ENCODE data around the gene POU6F1. TPM values are rescaled to one million over a fixed set of nuclear protein-coding genes. Genes with fewer than 3 reads are reported as not detected.
A peak's percentile ranks its signal among the peaks of the same experiment; 100 is the strongest.
"Not testable (repeated sequence)": the region's sequence is repeated elsewhere in the genome, so short reads cannot be mapped to it uniquely, and the experiment has no call there.

Gene POU6F1
- total and polyA plus RNA-seq, 2 donors from 2014 or later: 5.2 to 20.0 TPM

GRCh38 chr12:51263341-51263740, 45.5 kb upstream of the POU6F1 start:
- H3K27ac ChIP-seq (ENCODE audit: low read depth in 2 of 2, low read length in 2 of 2): no peak overlapping the region
- no peak overlapping the region for H3K9ac ChIP-seq (ENCODE audit: low read length in 3 of 3)
- intact Hi-C loops (cut with DNase I): no loop called here
- H3K9me3 ChIP-seq (ENCODE audit: control insufficient read depth in 2 of 3, insufficient read depth in 1 of 3, low read length in 3 of 3): no peaks in the 10 kb centered on the region
- DNase-seq (no peak), FAIRE-seq (no peak)
- TF ChIP-seq CTCF (IDR thresholded peaks at IDR 0.05; ENCODE audit: borderline replicate concordance, extremely low read depth, insufficient read depth): no peak
- no peak overlapping the region for H3K4me3 ChIP-seq (ENCODE audit: low read length in 3 of 3)
- H3K27me3 ChIP-seq (ENCODE audit: control insufficient read depth, insufficient read depth, low read length): no peaks in the 10 kb centered on the region
- H3K4me1 ChIP-seq (ENCODE audit: control insufficient read depth in 2 of 3, insufficient read depth in 2 of 3, low read depth in 1 of 3, low read length in 3 of 3): no peaks in the 10 kb centered on the region
- no peaks in the 10 kb centered on the region for H3K36me3 ChIP-seq (ENCODE audit: control insufficient read depth in 2 of 3, insufficient read depth in 3 of 3, low read length in 3 of 3)

GRCh38 chr12:51262758-51263177, 44.9 kb upstream of the POU6F1 start:
- peak; percentile 72 to 88 (median 85) for DNase-seq
- Histone ChIP-seq H3K4me3 (ENCODE audit: low read length in 3 of 3) (no peak overlapping the region), H3K9ac (ENCODE audit: low read length in 3 of 3) (no peak overlapping the region), H3K27ac (ENCODE audit: low read depth in 2 of 2, low read length in 2 of 2) (peak overlapping the region in 1 of 2 donors; percentile 32), H3K9me3 (ENCODE audit: control insufficient read depth in 2 of 3, insufficient read depth in 1 of 3, low read length in 3 of 3) (no peaks in the 10 kb centered on the region), H3K27me3 (ENCODE audit: control insufficient read depth, insufficient read depth, low read length) (no peaks in the 10 kb centered on the region), H3K4me1 (ENCODE audit: control insufficient read depth in 2 of 3, insufficient read depth in 2 of 3, low read depth in 1 of 3, low read length in 3 of 3) (no peaks in the 10 kb centered on the region), H3K36me3 (ENCODE audit: control insufficient read depth in 2 of 3, insufficient read depth in 3 of 3, low read length in 3 of 3) (no peaks in the 10 kb centered on the region)
- TF ChIP-seq CTCF (IDR thresholded peaks at IDR 0.05; ENCODE audit: borderline replicate concordance, extremely low read depth, insufficient read depth): peak; percentile 36
- no peak for FAIRE-seq
- intact Hi-C loops (cut with DNase I): no loop called here

GRCh38 chr12:51259600-51259999, 41.7 kb upstream of the POU6F1 start:
- H3K4me1 ChIP-seq (ENCODE audit: control insufficient read depth in 2 of 3, insufficient read depth in 2 of 3, low read depth in 1 of 3, low read length in 3 of 3); H3K27me3 ChIP-seq (ENCODE audit: control insufficient read depth, insufficient read depth, low read length); intact Hi-C loops (cut with DNase I); H3K27ac ChIP-seq (ENCODE audit: low read depth in 2 of 2, low read length in 2 of 2); H3K9me3 ChIP-seq (ENCODE audit: control insufficient read depth in 2 of 3, insufficient read depth in 1 of 3, low read length in 3 of 3); H3K4me3 ChIP-seq (ENCODE audit: low read length in 3 of 3); DNase-seq; H3K36me3 ChIP-seq (ENCODE audit: control insufficient read depth in 2 of 3, insufficient read depth in 3 of 3, low read length in 3 of 3); H3K9ac ChIP-seq (ENCODE audit: low read length in 3 of 3); FAIRE-seq: not testable (repeated sequence)

- FAIRE-seq (no peak), DNase-seq (peak in 3 of 5 donors; percentile 17 to 33 (median 28))
- H3K9ac ChIP-seq (ENCODE audit: low read length in 3 of 3): no peak overlapping the region
- intact Hi-C loops (cut with DNase I): no loop called here
- H3K27ac ChIP-seq (ENCODE audit: low read depth in 2 of 2, low read length in 2 of 2): no peak overlapping the region
- H3K4me3 ChIP-seq (ENCODE audit: low read length in 3 of 3): no peak overlapping the region
- H3K9me3 ChIP-seq (ENCODE audit: control insufficient read depth in 2 of 3, insufficient read depth in 1 of 3, low read length in 3 of 3): no peaks in the 10 kb centered on the region
- H3K36me3 ChIP-seq (ENCODE audit: control insufficient read depth in 2 of 3, insufficient read depth in 3 of 3, low read length in 3 of 3): no peaks in the 10 kb centered on the region
- no peaks in the 10 kb centered on the region for H3K27me3 ChIP-seq (ENCODE audit: control insufficient read depth, insufficient read depth, low read length)
- TF ChIP-seq CTCF (IDR thresholded peaks at IDR 0.05; ENCODE audit: borderline replicate concordance, extremely low read depth, insufficient read depth): no peak
- no peaks in the 10 kb centered on the region for H3K4me1 ChIP-seq (ENCODE audit: control insufficient read depth in 2 of 3, insufficient read depth in 2 of 3, low read depth in 1 of 3, low read length in 3 of 3)
These were observed 36.7 kb upstream of the POU6F1 start for GRCh38 chr12:51254536-51254935.
